Subcutaneous abdominal adipose tissue (tissue), 5 donors: ENCODE results near the gene SH2D3A.
"Not testable (repeated sequence)": the region's sequence is repeated elsewhere in the genome, so short reads cannot be mapped to it uniquely, and the experiment has no call there.

ENCODE experiments used
- H3K27ac ChIP-seq: one replicate; pipeline ENCODE4 v1.7.0; 2013; ENCODE audit warnings: low read depth, mild to moderate bottlenecking, inconsistent platforms, low read length, moderate library complexity
- H3K27me3 ChIP-seq, 5 donors: one replicate each; pipeline ENCODE4 v1.7.0; 2013; ENCODE audit warnings: low read length in 5 of 5, inconsistent platforms in 1 of 5; ENCODE audit not compliant: control insufficient read depth in 5 of 5, insufficient read depth in 4 of 5
- H3K36me3 ChIP-seq, 5 donors: one replicate each; pipeline ENCODE4 v1.7.0; 2013; ENCODE audit warnings: low read length in 5 of 5; ENCODE audit not compliant: control insufficient read depth in 5 of 5, insufficient read depth in 5 of 5
- H3K4me1 ChIP-seq, 5 donors: one replicate each; pipeline ENCODE4 v1.7.0; 2013; ENCODE audit warnings: low read length in 5 of 5, mild to moderate bottlenecking in 3 of 5, moderate library complexity in 1 of 5; ENCODE audit not compliant: control insufficient read depth in 5 of 5, insufficient read depth in 5 of 5
- H3K4me3 ChIP-seq, 5 donors: one replicate each; pipeline ENCODE4 v1.7.0; 2013; ENCODE audit warnings: low read length in 5 of 5, low read depth in 1 of 5
- H3K9ac ChIP-seq, 5 donors: one replicate each; pipeline ENCODE4 v1.7.0; 2013; ENCODE audit warnings: low read length in 5 of 5, mild to moderate bottlenecking in 4 of 5, moderate library complexity in 3 of 5
- H3K9me3 ChIP-seq, 5 donors: one replicate each; pipeline ENCODE4 v1.7.0; 2013; ENCODE audit warnings: low read length in 5 of 5; ENCODE audit not compliant: control insufficient read depth in 5 of 5
- donor health status: healthy.
- donor health status: healthy.
- donor health status: healthy.
- donor health status: healthy.
- donor health status: healthy.

The SH2D3A gene

DNA sequence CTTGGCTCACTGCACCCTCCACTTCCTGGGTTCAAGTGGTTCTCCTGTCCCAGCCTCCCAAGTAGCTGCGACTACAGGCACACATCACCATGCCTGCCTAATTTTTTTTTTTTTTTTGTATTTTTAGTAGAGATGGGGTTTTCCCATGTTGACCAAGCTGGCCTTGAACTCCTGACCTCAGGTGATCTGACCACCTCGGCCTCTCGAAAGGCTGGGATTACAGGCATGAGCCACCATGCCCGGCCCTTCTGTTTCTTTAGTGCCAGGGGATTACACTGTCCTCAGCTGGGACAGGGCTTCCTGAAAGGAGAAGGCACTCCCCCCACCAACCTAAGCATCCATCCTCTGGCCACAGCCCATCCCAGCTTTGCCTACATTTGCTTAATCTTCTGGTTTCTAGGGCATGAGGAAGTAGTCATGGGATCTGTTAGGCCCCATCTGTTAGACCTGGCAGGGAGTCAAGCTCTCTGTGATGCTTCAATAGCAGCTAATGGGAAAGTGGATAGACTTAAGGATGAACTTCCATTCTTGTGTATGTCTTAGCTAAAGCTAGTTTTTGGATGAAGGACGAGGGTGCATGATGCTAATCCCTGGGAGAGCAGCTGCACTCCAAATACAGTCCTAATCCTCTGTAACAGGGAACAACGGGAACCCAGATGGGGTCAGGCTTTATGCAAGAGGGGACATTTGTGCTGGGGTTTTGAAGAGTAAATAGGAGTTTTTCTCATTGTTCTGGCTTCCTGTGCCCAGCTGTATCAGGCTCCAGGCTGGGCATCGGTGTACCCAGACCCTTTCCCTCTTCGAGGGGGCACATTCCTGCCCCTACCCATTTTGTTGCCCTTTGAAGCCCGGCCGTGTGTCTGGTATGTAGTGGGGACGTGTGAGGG lies 7.8 kb upstream of the SH2D3A start:
- H3K36me3 ChIP-seq = no peaks in the 10 kb centered on the region
- H3K9me3 ChIP-seq = no peaks in the 10 kb centered on the region
- no peak overlapping the region for H3K4me3 ChIP-seq
- H3K9ac ChIP-seq = no peak overlapping the region
- no peak overlapping the region for H3K27ac ChIP-seq
- peaks cover 0 to 7% (median 0%) of the 10 kb centered on the region in 5 donors for H3K4me1 ChIP-seq
- H3K27me3 ChIP-seq = peaks cover 0 to 5% (median 0%) of the 10 kb centered on the region in 5 donors

DNA sequence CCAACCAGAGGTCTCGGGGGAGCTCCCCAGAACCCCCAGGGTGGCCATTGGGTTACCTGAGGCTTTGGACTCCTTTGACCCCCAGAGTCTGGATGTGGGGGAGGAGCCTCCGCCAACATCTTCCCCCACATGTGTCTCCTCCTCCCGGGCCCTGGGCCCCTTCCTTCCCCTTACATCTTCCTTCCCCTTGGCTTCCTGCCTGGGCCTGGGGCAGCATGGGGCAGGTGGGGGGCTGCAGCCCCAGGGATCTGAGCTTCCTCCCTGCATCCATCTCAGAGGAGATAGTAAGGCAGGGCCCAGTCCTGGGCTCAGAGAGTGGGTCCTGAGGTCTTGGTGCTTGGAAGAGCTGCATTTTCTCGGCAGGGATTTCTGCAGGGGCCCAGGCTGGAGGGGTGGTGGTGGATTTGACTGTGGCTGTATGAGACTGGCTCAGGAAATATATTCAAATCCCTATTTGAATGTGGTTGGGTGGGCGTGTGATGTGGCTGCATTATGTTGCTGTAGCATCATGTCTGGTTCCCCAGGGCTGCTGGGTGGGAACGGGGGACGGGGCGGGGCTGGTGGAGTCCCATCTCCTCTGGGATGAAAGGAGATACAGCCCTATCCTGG lies 6.2 kb upstream of the SH2D3A start:
- Histone ChIP-seq H3K4me1 (peaks cover 0 to 7% (median 0%) of the 10 kb centered on the region in 5 donors), H3K9ac (peak overlapping the region in 3 of 5 donors; percentile 42 to 54 (median 42)), H3K4me3 (peak overlapping the region; percentile 43 to 72 (median 48)), H3K27ac (no peak overlapping the region), H3K36me3 (no peaks in the 10 kb centered on the region), H3K27me3 (peaks cover 0 to 5% (median 0%) of the 10 kb centered on the region in 5 donors), H3K9me3 (no peaks in the 10 kb centered on the region)

DNA sequence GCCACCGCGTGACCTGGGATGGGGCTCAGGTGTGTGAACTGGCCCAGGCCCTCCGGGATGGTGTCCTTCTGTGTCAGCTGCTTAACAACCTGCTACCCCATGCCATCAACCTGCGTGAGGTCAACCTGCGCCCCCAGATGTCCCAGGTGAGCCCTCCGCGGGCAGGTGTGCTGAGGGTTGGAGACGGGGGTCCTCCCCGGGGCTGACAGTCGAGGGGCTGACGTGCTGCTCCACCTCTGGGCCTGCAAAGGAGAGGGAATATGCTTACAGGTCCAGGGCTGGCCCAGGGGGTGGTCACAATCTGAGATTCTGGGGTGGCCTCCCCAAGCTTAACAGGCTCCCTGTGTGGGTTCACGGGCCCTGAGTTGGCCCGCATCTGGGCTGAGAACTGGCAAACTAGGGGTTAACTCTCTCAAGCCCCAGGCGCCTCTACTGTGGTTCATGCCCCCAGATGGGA lies 5.7 kb upstream of the SH2D3A start:
- Histone ChIP-seq H3K27me3 (peaks cover 0 to 7% (median 0%) of the 10 kb centered on the region in 5 donors), H3K9ac (peak overlapping the region in 3 of 5 donors; percentile 42 to 54 (median 42)), H3K4me1 (peaks cover 0 to 9% (median 0%) of the 10 kb centered on the region in 5 donors), H3K4me3 (peak overlapping the region; percentile 43 to 72 (median 48)), H3K27ac (no peak overlapping the region), H3K36me3 (no peaks in the 10 kb centered on the region), H3K9me3 (no peaks in the 10 kb centered on the region)

DNA sequence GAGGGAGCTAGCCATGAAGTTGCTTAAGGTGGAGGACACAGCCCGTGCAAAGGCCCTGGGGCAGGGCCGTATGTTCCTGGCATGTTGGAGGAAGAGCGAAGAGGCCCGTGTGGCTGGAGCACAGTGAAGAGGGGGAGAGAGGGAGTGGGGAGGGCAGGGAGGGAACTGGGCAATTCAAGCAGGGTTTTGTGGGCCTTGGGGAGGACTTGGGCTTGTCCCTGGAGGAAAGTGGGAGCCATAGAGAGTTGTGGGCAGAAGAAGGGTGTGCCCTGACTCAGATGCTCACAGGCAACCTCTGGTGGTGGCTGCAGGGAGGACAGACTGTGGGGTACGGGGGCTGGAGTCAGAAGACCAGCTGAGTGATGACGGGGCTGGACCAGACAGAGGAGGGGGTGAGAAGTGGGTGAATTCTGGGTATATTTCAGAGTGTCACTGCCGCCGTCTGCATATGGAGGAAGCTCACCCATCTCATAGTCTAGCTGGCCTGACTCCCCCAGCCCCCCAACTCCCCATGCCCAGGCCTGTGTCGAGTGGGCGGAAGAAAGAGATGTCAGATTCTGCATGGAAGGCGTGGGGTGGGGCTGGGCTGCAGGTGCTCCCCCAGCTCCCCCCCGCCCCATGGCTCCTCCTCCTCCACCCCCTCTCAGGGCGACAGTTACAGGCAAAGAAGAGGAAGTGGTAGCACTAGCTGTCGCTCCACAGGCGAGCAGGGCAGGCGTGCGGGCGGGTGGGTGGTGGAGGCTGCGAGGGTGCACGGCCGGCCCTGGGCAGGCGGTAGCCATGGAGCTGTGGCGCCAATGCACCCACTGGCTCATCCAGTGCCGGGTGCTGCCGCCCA lies 5.0 kb upstream of the SH2D3A start, which contains the start of gene VAV1:
TSS of gene VAV1 (plus strand) at position 681 of the 838 bp plus-strand sequence. CDS start at position 781, 100 bp downstream.
- Histone ChIP-seq H3K4me3 (peak within 1 kb of the TSS; percentile 43 to 72 (median 48)), H3K9ac (peak within 1 kb of the TSS in 3 of 5 donors; percentile 42 to 54 (median 42)), H3K27me3 (peaks cover 0 to 13% (median 2%) of the 10 kb centered on the region in 5 donors), H3K27ac (no peak within 1 kb of the TSS), H3K9me3 (no peaks in the 10 kb centered on the region), H3K4me1 (peaks cover 0 to 16% (median 6%) of the 10 kb centered on the region in 5 donors), H3K36me3 (no peaks in the 10 kb centered on the region)

DNA sequence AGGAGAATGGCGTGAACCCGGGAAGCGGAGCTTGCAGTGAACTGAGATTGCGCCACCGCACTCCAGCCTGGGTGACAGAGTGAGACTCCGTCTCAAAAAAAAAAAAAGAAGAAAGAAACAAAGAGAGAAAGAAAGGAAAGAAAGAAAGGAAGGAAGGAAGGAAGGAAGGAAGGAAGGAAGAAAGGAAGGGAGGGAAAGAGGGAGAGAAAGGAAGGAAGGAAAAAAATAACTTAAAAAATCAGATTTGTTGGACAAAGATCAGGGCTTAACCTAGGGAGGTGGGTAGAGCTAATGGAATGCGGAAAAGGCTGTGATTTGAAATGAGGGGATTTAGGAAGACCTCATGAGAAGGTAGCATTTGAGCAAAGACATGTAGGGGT lies 4.4 kb upstream of the SH2D3A start:
- H3K27me3 ChIP-seq = peaks cover 3 to 17% (median 7%) of the 10 kb centered on the region in 5 donors
- H3K4me1 ChIP-seq = peaks cover 0 to 22% (median 11%) of the 10 kb centered on the region in 5 donors
- H3K9ac ChIP-seq, H3K9me3 ChIP-seq, H3K4me3 ChIP-seq, H3K36me3 ChIP-seq, H3K27ac ChIP-seq: not testable (repeated sequence)

DNA sequence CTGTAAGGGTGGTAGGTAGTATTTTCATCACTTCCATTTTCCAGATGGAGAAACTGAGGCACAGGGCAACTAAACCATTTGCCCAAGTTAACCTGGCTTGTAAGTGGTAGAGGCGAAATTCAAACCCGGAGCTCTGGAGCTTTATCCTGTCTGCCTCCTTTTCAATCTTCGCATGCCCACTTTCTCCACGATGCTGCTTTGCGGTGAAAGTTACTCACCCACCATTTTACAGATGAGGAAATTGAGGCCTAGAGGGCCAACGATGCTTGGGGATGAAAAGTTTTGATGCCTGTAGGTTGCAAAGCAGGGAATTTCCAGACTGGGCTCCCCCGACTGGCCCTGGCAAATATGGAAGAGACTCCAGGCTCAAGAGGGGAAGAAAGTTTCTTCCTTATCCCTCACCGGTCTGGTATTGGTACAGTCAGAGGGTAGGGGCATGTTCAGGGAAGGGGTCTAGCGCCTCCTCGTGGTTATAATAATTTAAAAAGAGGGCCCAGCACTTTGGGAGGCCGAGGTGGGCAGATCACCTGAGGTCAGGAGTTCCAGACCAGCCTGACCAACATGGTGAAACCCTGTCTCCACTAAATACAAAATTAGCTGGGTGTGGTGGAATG lies 1.9 kb upstream of the SH2D3A start:
- H3K27ac ChIP-seq = no peak overlapping the region
- peaks cover 3 to 29% (median 12%) of the 10 kb centered on the region in 5 donors for H3K27me3 ChIP-seq
- H3K9ac ChIP-seq = no peak overlapping the region
- H3K4me3 ChIP-seq = no peak overlapping the region
- H3K9me3 ChIP-seq = no peaks in the 10 kb centered on the region
- no peaks in the 10 kb centered on the region for H3K36me3 ChIP-seq
- H3K4me1 ChIP-seq = peaks cover 0 to 22% (median 16%) of the 10 kb centered on the region in 5 donors

DNA sequence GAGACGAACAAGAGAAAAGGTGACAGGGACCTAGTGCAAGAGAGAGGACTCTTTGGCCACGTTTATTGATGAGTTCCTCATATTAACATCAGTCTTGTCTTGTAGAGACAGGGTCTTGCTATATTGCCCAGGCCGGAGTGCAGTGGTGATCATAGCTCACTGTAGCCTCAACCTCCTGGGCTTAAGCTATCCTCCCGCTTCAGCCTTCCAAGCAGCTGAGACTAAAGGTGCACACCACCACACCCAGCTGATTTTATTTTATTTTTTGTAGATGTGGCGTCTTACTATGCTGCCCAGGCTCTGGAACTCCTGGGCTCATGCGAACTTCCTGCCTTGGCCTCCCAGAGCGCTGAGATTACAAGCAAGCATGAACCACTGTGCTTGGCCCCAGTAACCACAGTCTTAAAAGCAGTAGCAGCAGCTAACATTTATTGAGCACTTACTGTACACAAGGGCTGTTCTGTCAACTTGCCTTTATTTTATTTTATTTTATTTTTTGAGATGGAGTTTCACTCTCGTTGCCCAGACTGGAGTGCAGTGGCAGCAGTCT lies 1.1 kb upstream of the SH2D3A start:
- Histone ChIP-seq H3K27me3 (peaks cover 3 to 29% (median 12%) of the 10 kb centered on the region in 5 donors), H3K9ac (no peak overlapping the region), H3K4me3 (peak overlapping the region in 1 of 5 donors; percentile 55), H3K4me1 (peaks cover 0 to 22% (median 16%) of the 10 kb centered on the region in 5 donors), H3K27ac (no peak overlapping the region), H3K36me3 (no peaks in the 10 kb centered on the region), H3K9me3 (no peaks in the 10 kb centered on the region)

DNA sequence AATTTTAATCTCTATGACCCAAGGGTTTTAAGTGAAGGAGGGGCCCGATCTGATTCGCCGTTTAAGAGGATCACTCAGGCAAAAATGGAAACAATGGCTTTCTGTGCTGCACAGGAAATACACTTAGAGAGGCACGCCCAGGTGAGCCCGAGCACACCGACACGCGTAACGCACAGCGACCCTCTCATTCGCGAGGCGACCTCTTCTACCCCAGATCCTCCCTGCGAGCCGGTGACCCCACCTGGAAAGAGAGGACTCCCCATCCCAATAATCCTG lies 216 bp downstream of the SH2D3A start:
- H3K9me3 ChIP-seq = no peaks in the 10 kb centered on the region
- peaks cover 3 to 26% (median 12%) of the 10 kb centered on the region in 5 donors for H3K27me3 ChIP-seq
- no peak overlapping the region for H3K27ac ChIP-seq
- peak overlapping the region in 3 of 5 donors; percentile 39 to 55 (median 49) for H3K4me3 ChIP-seq
- H3K4me1 ChIP-seq = peaks cover 0 to 22% (median 16%) of the 10 kb centered on the region in 5 donors
- H3K9ac ChIP-seq = peak overlapping the region in 1 of 5 donors; percentile 39
- H3K36me3 ChIP-seq = no peaks in the 10 kb centered on the region
